DOHH2 (cell line): ENCODE data around the gene NPIPB6.

Experiments used
- CTCF ChIP-seq: fragments of 200-600 bp; sonication (generic); IDR thresholded peaks from one replicate; pipeline ENCODE4 v1.5.1; 2014; ENCODE audit warnings: antibody characterized with exemption, mild to moderate bottlenecking, low read depth, low read length; ENCODE audit not compliant: poor library complexity, severe bottlenecking
- EZH2phosphoT487 ChIP-seq: fragments of 200-600 bp; sonication (generic); IDR thresholded peaks from 2 replicates; pipeline ENCODE4 v1.6.1; 2017; ENCODE audit warnings: borderline replicate concordance, mild to moderate bottlenecking, antibody characterized with exemption, low read length, moderate library complexity, mixed read lengths

GRCh38 chr16:28300327-28300726 is 63.0 kb downstream of the NPIPB6 start:
- no peak for TF ChIP-seq EZH2phosphoT487
- TF ChIP-seq CTCF: no peak
